Articular chondrocyte of knee joint (primary cell): ENCODE results near the gene VIPR1. TPM values are rescaled to one million over a fixed set of nuclear protein-coding genes. Genes with fewer than 3 reads are reported as not detected.

Experiments used
- small RNA-seq: library from RNA; depleted of rRNA; stranded (forward); fragments of <200 nt; gene quantifications from one replicate; pipeline ENCODE3, GENCODE V24; 2012
- total RNA-seq: library from RNA; depleted of rRNA; stranded (reverse); fragments of >200 nt; gene quantifications from 2 replicates; pipeline ENCODE4 v1.2.3, GENCODE V29; 2012

Gene VIPR1
- not detected in 2 replicates for total RNA-seq

DNA sequence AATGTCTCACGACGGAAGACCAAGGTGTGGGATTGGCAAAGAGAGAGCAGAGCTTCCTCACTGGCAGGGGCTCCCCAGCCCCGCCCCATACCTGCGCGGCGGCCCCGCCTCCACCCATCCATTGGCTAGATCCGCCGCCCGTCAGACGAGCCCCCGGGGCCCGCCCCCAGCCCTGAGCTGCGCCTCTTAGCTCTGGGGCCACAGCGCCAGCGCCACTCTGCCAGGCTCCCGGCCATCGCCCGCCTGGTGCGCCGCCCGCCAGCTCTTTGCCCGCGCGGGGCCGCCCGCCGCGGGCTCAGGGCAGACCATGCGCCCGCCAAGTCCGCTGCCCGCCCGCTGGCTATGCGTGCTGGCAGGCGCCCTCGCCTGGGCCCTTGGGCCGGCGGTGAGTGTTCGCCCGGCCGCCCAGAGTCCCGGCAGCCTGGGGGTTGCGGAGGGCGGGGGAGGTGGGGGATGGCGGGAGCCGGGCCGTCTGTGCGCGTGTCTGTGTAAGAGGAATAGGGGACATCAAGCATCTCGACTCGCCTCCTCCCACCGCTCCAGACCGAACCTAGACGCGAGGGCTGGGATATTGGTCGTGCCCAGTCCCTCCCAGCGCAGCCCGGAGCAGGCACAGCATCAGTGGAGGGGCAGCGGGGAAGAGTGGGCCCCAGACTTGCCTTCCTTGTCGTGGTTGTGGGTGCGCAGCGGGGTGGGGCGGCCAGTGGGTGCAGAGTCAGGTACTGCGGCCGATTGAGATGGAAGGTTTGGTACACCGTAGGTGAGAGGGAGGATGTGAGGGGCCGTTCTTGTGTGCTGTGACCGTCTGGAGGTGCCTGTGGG, at the start of gene VIPR1:
Gene VIPR1 (plus strand): TSS at position 215 of the 822 bp plus-strand sequence. CDS start 93 bp downstream, at position 308.

DNA sequence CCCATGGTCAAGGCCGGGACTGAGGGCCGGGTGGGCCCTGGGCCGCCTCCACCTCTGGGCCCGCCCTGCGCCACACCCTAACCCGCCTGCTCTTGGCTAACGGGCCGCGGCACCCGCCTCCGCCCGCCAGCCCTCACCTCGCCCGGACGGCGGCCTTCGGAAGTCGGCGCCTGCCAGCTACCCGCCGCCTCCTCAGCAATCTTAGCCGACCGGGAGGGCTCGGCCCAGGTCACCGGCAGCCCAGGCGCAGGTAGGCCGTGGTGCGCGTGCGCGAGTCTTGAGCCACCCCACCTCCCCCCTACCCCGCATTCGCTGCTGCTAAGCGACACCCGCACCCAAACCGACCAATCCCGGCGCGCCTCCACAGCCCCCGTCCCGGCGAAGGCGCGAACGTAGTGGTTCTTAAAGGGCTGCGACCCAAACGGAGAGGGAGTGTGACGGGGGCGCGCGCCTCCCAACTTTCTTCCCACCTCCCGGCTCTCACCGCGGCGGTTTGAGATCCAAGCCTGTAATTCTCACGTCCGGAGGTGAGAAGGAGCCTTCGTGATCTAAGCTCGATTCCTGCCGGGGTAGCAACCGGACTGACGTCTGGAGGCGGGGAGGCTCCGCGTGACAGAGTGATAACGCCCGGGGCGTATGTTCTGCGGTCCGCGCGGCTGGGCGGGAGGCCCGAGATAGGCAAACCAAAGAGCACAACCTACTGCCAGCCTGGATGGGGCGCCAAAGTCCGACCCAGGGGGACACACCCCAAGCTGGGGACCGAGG, 79.4 kb downstream of the VIPR1 start, which contains the start of gene SEC22C:
Gene SEC22C (minus strand): TSS at position 259 of the 765 bp plus-strand sequence. CDS start 12,921 bp downstream, outside the sequence.

Small RNA genes lying within 50 kb of the gene (small RNA-seq; reads per million reads assigned to genes)
- not detected for gene AC092047.1

Other genes starting within 250 kb of the VIPR1 start
- 0.13 TPM in 1 of 2 replicates, not detected in the other for gene CCK, start 236.5 kb upstream of the VIPR1 start, total RNA-seq
- not detected in 2 replicates for gene LYZL4, start 92.0 kb upstream of the VIPR1 start, total RNA-seq
- gene SEC22C, start 79.3 kb downstream of the VIPR1 start, total RNA-seq, result 65.6 and 72.2 TPM in 2 replicates
- 19.6 and 22.6 TPM in 2 replicates for gene SS18L2, start 88.2 kb downstream of the VIPR1 start, total RNA-seq
- gene NKTR, start 98.0 kb downstream of the VIPR1 start, total RNA-seq, result 106 and 116 TPM in 2 replicates
- 29.2 and 33.2 TPM in 2 replicates for gene ZBTB47, start 151.1 kb downstream of the VIPR1 start, total RNA-seq
- not detected in 2 replicates for gene KLHL40, start 182.9 kb downstream of the VIPR1 start, total RNA-seq
- gene HHATL, start 200.2 kb downstream of the VIPR1 start, total RNA-seq, result not detected in 2 replicates